ENCODE results near the gene SOX13.

DNA sequence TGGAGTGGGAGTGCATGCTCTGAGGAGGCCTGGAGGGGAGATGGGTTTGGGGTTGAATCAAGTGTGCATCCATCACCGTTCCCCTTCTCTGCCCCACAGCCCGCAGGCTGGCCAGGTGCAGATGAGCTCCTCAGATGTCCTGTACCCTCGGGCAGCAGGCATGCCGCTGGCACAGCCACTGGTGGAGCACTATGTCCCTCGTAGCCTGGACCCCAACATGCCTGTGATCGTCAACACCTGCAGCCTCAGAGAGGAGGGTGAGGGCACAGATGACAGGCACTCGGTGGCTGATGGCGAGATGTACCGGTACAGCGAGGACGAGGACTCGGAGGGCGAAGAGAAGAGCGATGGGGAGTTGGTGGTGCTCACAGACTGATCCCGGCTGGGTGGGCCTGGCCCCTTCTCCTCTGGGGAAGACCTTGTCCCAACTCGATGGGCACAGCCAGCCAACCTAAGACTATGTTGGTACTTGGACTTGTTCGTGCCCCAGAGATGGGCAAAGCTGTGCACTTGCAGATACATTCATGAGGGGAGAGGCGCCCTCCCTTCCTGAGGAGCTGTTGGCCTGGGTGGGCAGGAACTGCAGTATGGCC lies 52.9 kb downstream of the SOX13 start:
- no peak for TF ChIP-seq CTCF (IDR thresholded peaks at IDR 0.05)
- TF ChIP-seq POLR2A (IDR thresholded peaks at IDR 0.05): no peak
- TF ChIP-seq POLR2AphosphoS5 (IDR thresholded peaks at IDR 0.05): no peak
